HUES48 (cell line): ENCODE measurements around the gene DMD.

ENCODE experiments used
- H3K27ac ChIP-seq: one replicate; pipeline ENCODE4 v1.7.0; 2013; ENCODE audit warnings: low read depth, low read length, inconsistent platforms
- H3K27me3 ChIP-seq: 2 replicates; pipeline ENCODE4 v1.6.1; 2013; ENCODE audit warnings: mild to moderate bottlenecking, low read length; ENCODE audit not compliant: control insufficient read depth, insufficient read depth
- H3K36me3 ChIP-seq: 2 replicates; pipeline ENCODE4 v1.6.1; 2013; ENCODE audit warnings: low read length; ENCODE audit not compliant: control insufficient read depth, insufficient read depth
- H3K4me1 ChIP-seq: 2 replicates; pipeline ENCODE4 v1.6.1; 2013; ENCODE audit warnings: mild to moderate bottlenecking, low read length; ENCODE audit not compliant: control insufficient read depth, insufficient read depth
- H3K4me3 ChIP-seq: 2 replicates; pipeline ENCODE4 v1.5.1; 2013; ENCODE audit warnings: mild to moderate bottlenecking, low read depth, low read length
- H3K9ac ChIP-seq: 2 replicates; pipeline ENCODE4 v1.6.1; 2013; ENCODE audit warnings: mild to moderate bottlenecking, low read depth, low read length, moderate library complexity
- H3K9me3 ChIP-seq: 2 replicates; pipeline ENCODE4 v1.6.1; 2013; ENCODE audit warnings: low read length; ENCODE audit not compliant: control insufficient read depth, insufficient read depth

DMD gene

DNA sequence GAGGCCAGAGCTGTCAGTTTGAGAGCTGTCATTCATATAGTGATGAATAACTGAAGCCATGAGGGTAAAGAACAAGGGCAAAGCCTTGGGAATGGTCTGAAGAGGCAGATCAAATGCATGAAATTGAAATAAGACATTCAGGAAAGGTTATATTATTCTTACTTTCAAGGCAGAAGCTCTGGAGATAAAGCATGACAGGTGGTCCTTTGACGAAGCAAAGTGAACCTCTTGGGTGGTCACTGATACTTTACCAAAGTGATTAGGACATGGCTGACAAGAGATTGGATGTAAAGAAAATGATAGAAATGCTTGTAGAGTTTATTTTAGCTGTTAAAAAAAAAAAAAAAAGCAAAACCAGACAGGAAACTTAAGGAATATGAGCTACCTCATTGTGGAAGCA, 1505.5 kb downstream of the DMD start:
- H3K27me3 ChIP-seq: no peaks in the 10 kb centered on the region
- H3K9me3 ChIP-seq: no peaks in the 10 kb centered on the region
- H3K36me3 ChIP-seq: no peaks in the 10 kb centered on the region
- H3K9ac ChIP-seq: no peak overlapping the region
- no peak overlapping the region for H3K27ac ChIP-seq
- no peak overlapping the region for H3K4me3 ChIP-seq
- H3K4me1 ChIP-seq: peaks cover 8% of the 10 kb centered on the region; the same call in 1 of the 2 replicates

DNA sequence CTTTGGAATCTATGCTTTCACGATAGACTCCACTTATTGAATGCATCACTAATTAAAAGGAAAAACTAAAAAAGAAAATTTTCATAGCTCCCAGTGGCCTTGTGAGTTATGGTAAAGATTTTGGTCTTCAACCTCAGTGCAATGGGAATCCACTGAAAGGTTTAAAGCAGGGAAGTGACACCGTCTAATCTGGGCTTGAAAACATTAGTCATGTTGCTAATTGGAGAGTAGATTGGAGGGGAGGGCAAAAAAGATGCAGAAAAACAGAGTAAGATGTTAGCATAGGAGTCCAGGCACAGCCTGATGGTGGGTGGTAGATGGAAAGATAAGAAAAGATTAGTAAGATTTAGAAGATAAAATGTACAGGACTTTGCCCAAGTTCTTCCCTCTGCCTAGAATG, 1506.4 kb downstream of the DMD start:
- no peaks in the 10 kb centered on the region for H3K9me3 ChIP-seq
- no peak overlapping the region for H3K27ac ChIP-seq
- H3K4me1 ChIP-seq: peaks cover 8% of the 10 kb centered on the region; the same call in 1 of the 2 replicates
- H3K9ac ChIP-seq: no peak overlapping the region
- H3K4me3 ChIP-seq: no peak overlapping the region
- H3K36me3 ChIP-seq: no peaks in the 10 kb centered on the region
- no peaks in the 10 kb centered on the region for H3K27me3 ChIP-seq

DNA sequence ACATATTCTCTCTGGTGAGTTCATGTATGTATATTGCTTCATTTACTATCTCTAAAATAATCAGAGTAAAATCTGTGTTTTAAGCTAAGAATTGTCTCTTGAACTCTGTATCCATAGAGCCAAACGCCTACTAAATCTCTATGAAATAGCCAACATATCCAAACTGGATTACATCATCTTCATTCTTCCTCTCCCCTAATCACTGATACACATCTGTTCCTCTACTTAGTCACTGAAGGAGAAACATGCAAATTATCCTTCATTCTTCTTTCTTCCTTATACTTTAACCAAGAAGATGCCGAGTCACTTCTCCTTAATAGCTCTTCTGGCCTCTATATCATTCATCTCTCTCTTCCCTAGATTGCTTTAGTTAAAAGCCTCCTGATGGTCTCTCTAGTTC, 1509.1 kb downstream of the DMD start:
- peaks cover 8% of the 10 kb centered on the region; the same call in 1 of the 2 replicates for H3K4me1 ChIP-seq
- H3K9ac ChIP-seq: no peak overlapping the region
- no peaks in the 10 kb centered on the region for H3K9me3 ChIP-seq
- no peak overlapping the region for H3K4me3 ChIP-seq
- no peaks in the 10 kb centered on the region for H3K36me3 ChIP-seq
- H3K27ac ChIP-seq: no peak overlapping the region
- H3K27me3 ChIP-seq: no peaks in the 10 kb centered on the region

DNA sequence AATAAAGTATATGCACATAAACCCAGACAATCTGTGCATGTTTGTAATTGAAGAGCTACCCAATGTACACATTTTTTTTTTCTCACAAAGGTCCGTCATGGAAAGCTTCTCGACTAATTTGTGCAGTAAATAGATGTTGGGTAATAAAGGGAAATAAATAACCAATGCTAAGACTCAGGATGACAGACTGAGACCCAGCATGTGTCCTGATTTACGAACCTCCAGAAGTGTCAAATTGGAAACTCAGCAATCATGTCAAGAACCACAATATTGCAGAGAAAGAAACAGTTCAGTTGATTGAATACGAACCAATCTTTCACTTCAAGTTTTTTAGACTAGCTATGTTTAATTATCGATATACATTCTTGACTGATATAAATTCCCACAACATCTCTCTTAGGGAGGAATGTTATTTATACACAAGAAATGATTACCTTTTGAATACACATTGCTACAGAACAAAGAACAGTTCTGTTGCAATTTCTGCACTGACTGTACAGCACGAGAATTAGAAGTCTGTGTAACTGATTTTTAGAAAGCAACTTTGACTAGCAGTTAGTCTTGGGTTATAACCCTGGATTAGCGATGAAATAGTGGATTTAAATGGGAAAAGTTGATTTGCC, 1513.9 kb downstream of the DMD start:
- Histone ChIP-seq H3K9me3 (no peaks in the 10 kb centered on the region), H3K27ac (no peak overlapping the region), H3K27me3 (no peaks in the 10 kb centered on the region), H3K9ac (no peak overlapping the region), H3K4me3 (no peak overlapping the region), H3K4me1 (peaks cover 6% of the 10 kb centered on the region; the same call in 1 of the 2 replicates), H3K36me3 (no peaks in the 10 kb centered on the region)

DNA sequence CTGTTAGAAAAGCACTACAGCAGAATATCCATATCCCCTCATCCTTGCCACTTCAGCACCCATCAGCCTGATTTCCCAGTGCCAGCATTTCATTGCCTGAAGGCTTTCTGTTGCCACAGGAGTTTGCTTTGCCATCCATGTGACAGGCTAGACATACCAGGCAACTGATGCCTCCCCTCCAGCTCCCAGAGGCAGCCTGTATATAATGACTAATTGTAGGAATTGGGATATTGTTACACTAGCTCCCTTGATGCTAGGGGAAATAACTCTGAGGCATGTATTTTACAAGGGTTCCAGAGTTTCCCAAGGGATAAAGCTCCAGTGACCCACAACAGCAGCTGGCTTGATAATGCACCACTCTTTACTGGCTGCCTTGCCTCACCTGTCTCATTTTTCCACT, 1531.5 kb downstream of the DMD start:
- Histone ChIP-seq H3K9ac (no peak overlapping the region), H3K9me3 (no peaks in the 10 kb centered on the region), H3K36me3 (no peaks in the 10 kb centered on the region), H3K27me3 (no peaks in the 10 kb centered on the region; the same call in 1 of the 2 replicates), H3K4me3 (no peak overlapping the region), H3K27ac (no peak overlapping the region), H3K4me1 (no peaks in the 10 kb centered on the region)

DNA sequence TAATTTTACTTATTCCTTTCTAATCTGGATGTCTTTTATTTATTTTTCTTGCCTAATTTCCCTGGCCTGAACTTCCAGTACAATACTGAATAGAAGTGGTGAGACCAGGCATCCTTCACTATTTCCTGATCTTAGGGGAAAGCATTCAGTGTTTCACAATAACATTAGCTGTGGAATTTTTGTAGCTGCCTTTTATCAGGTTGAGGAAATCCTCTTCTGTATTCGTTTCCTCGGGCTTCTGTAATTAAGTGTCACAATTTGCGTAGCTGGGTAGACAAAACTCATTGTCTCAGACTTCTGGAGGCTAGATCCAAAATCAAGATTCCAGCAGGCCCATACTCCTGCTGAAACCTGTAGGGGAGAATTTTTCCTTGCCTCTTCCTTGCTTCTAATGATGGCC, 1541.1 kb downstream of the DMD start:
- H3K27me3 ChIP-seq: no peaks in the 10 kb centered on the region; the same call in 1 of the 2 replicates
- H3K4me3 ChIP-seq: no peak overlapping the region
- no peaks in the 10 kb centered on the region for H3K36me3 ChIP-seq
- no peaks in the 10 kb centered on the region for H3K4me1 ChIP-seq
- no peak overlapping the region for H3K9ac ChIP-seq
- no peaks in the 10 kb centered on the region for H3K9me3 ChIP-seq
- H3K27ac ChIP-seq: no peak overlapping the region

DNA sequence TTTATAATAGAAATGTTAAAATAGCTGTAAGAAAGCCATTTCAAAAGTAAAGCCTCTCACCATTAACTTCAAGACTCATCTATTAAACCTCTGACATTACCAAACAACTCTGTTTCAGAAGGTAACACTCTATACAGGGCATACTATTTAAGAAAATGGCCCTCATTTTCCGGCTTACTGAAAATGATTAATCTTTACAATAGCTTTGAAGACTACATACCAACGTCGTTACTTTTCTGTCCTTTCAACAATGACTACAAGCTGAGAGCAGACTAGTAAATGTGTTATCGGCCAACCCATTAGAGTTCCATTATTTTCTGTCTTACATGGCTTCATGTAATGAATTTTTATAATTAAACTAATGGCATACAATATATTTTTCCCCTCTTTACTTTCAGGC, 1545.9 kb downstream of the DMD start:
- H3K27me3 ChIP-seq: no peaks in the 10 kb centered on the region; the same call in 1 of the 2 replicates
- H3K9me3 ChIP-seq: no peaks in the 10 kb centered on the region
- H3K4me1 ChIP-seq: 0 out of 2 replicates have a peak, but pooled peaks cover 3% of the 10 kb centered on the region
- no peak overlapping the region for H3K27ac ChIP-seq
- no peak overlapping the region for H3K4me3 ChIP-seq
- H3K9ac ChIP-seq: no peak overlapping the region
- no peaks in the 10 kb centered on the region for H3K36me3 ChIP-seq

DNA sequence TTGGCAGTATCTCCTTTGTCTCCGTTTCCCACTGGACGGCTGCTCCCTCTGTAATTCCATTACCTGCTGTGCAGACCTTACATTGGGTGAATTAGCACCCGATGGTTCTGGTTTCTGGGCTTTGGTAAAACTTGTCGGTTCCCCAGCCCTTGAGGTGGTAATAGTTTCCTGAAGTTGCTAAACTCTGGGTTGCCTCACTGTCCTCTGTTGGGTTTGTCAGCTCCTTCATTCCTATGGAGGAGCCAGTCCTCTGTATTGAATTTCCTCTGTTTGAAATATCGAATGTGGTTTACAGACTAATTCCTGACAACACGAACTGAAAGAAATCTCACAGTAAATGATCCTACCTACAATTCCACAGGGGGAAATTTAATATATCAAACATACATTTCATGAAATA, 1548.2 kb downstream of the DMD start:
- Histone ChIP-seq H3K27ac (no peak overlapping the region), H3K27me3 (no peaks in the 10 kb centered on the region; the same call in 1 of the 2 replicates), H3K4me3 (no peak overlapping the region), H3K9me3 (no peaks in the 10 kb centered on the region), H3K4me1 (0 out of 2 replicates have a peak, but pooled peaks cover 3% of the 10 kb centered on the region), H3K36me3 (no peaks in the 10 kb centered on the region), H3K9ac (no peak overlapping the region)

DNA sequence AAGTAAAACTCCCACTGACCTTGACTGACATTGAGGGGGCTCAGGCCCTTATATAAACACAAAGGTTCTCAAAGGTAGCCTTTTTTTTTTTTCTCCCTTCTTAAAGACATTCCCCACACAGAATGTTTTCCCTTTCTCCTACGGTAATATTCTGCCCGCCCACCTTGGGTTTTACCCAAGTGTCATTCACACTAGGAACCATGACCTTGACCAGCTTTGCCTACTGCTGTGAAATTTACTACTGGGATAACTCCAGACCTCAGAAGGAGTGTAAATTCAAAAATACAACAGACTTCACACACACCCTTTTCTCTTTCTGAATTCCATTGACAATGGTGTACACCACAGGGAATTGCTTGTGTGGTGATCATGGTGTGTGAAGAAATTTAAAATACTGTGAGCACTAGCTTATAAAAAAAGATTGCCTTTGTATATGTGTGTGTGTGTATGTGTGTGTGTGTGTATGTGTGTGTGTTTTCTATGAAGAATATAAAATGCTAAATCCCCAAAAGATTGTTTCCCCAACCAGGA, 1550.0 kb downstream of the DMD start:
- H3K9ac ChIP-seq: no peak overlapping the region
- no peak overlapping the region for H3K27ac ChIP-seq
- no peaks in the 10 kb centered on the region for H3K9me3 ChIP-seq
- 0 out of 2 replicates have a peak, but pooled peaks cover 3% of the 10 kb centered on the region for H3K4me1 ChIP-seq
- H3K27me3 ChIP-seq: no peaks in the 10 kb centered on the region; the same call in 1 of the 2 replicates
- no peaks in the 10 kb centered on the region for H3K36me3 ChIP-seq
- H3K4me3 ChIP-seq: no peak overlapping the region

DNA sequence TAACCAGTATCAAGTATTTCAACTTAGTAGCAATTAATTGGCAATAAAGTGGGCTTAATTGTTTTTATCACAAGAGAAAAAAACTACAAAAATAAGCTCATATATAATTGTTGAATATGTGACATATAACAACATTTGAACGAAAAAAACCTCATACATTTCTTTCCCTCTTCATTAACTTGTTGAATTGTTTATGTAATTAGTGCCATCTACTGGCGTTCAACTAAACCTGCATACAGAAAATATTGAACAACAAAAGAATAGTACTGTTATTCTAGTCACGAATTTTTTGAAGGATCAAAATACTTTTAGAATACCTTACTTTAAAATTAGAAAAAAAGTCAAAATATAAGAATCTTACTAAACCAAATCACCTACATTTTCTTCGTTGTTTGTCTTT, 1553.0 kb downstream of the DMD start:
- Histone ChIP-seq H3K27me3 (no peaks in the 10 kb centered on the region), H3K36me3 (no peaks in the 10 kb centered on the region), H3K27ac (no peak overlapping the region), H3K4me1 (0 out of 2 replicates have a peak, but pooled peaks cover 3% of the 10 kb centered on the region), H3K9me3 (no peaks in the 10 kb centered on the region), H3K9ac (no peak overlapping the region), H3K4me3 (no peak overlapping the region)

DNA sequence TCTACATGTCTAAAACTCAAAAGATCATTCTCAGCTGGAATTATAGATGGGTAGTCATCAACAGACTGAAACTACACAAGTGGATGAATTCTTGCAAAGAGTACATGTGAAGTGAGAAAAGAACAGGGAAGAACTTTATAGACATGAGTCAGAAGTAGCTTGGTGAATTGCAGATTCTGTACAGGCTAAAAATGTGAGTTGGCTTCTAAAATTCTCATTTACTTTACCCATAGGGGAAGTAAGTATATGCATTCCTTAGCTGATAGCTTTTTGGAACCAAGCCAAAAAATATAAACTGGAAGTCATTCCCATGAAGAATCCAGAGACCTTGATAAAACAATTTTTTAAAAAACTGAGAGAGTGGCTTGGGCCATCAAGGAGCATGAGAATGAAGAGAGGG, 1555.3 kb downstream of the DMD start:
- Histone ChIP-seq H3K27ac (no peak overlapping the region), H3K9ac (no peak overlapping the region), H3K9me3 (no peaks in the 10 kb centered on the region), H3K4me1 (0 out of 2 replicates have a peak, but pooled peaks cover 3% of the 10 kb centered on the region), H3K36me3 (no peaks in the 10 kb centered on the region), H3K27me3 (no peaks in the 10 kb centered on the region), H3K4me3 (no peak overlapping the region)
